SK-N-MC (cell line): ENCODE measurements around the gene KIF18A.

ENCODE experiments used
- DNase-seq: peaks from one replicate; pipeline ENCODE4 v3.0.0-alpha.2; 2011; ENCODE audit warnings: low read depth, low spot score
- H3K27ac ChIP-seq: fragments of 200-600 bp; sonication (generic); 2 replicates; pipeline ENCODE4 v1.5.1; 2016; ENCODE audit warnings: mixed run types
- H3K36me3 ChIP-seq: fragments of 200-600 bp; sonication (generic); 2 replicates; pipeline ENCODE4 v1.6.1; 2017; ENCODE audit warnings: antibody characterized with exemption, low read length, mixed read lengths; ENCODE audit not compliant: insufficient read depth
- H3K4me3 ChIP-seq: fragments of 200-600 bp; sonication (generic); 2 replicates; pipeline ENCODE4 v1.5.1; 2016
- H3K9ac ChIP-seq: fragments of 200-600 bp; sonication (generic); 2 replicates; pipeline ENCODE4 v1.8.0; 2017; ENCODE audit warnings: mixed run types, mixed read lengths; ENCODE audit not compliant: insufficient read length
- H3K9me3 ChIP-seq: fragments of 200-600 bp; sonication (generic); 2 replicates; pipeline ENCODE4 v1.6.1; 2017; ENCODE audit warnings: low read depth, mild to moderate bottlenecking, antibody characterized with exemption, low read length, moderate library complexity, mixed read lengths
- EZH2 ChIP-seq: fragments of 200-600 bp; sonication (generic); IDR thresholded peaks from one replicate; pipeline ENCODE4 v1.6.1; 2017; ENCODE audit warnings: antibody characterized with exemption
- FOXP2 ChIP-seq: optimal IDR thresholded peaks from 2 replicates; pipeline ENCODE3; 2011; ENCODE audit warnings: mild to moderate bottlenecking, moderate library complexity; ENCODE audit not compliant: insufficient read depth; ENCODE audit errors: extremely low read length, control extremely low read depth
- POLR2AphosphoS5 ChIP-seq: IDR thresholded peaks from 2 replicates; pipeline ENCODE4 v1.6.1; 2012; ENCODE audit warnings: mild to moderate bottlenecking, low read depth, low read length, borderline replicate concordance

The KIF18A gene

GRCh38 chr11:28077521-28077920, 30.4 kb downstream of the KIF18A start:
- H3K4me3 ChIP-seq, result no peak overlapping the region
- peaks cover 53% of the 10 kb centered on the region for H3K36me3 ChIP-seq
- no peak overlapping the region for H3K9ac ChIP-seq
- no peak for DNase-seq
- H3K27ac ChIP-seq, result no peak overlapping the region
- TF ChIP-seq EZH2 (no peak), POLR2AphosphoS5 (no peak), FOXP2 (no peak)
- H3K9me3 ChIP-seq, result no peaks in the 10 kb centered on the region

DNA sequence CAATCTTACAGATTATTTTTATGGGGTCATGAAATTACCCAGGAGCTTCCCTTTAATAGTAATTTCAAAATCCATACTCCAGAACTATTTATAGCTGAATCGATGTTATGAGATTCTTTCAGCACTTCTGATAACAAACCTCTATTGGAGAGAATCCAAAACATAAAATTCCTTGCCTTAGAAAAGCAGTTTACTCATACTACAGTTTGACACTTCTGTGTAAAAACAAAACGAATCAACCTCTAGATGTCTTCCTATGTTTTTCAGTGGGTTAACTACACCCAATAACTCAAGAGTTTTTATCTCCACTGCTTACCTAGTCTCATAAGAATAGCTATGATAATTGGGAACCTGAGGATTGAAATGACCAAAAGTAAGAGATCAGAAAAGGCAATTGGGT, 35.6 kb downstream of the KIF18A start:
- H3K9me3 ChIP-seq, result no peaks in the 10 kb centered on the region
- no peak for DNase-seq
- peaks cover 44% of the 10 kb centered on the region for H3K36me3 ChIP-seq
- no peak overlapping the region for H3K9ac ChIP-seq
- TF ChIP-seq EZH2, result no peak
- no peak for TF ChIP-seq POLR2AphosphoS5
- no peak for TF ChIP-seq FOXP2
- no peak overlapping the region for H3K4me3 ChIP-seq
- H3K27ac ChIP-seq, result no peak overlapping the region

GRCh38 chr11:28071305-28071704, 36.7 kb downstream of the KIF18A start:
- no peaks in the 10 kb centered on the region for H3K9me3 ChIP-seq
- DNase-seq, result no peak
- H3K36me3 ChIP-seq, result peaks cover 40% of the 10 kb centered on the region
- no peak for TF ChIP-seq EZH2
- TF ChIP-seq POLR2AphosphoS5, result no peak
- no peak for TF ChIP-seq FOXP2
- no peak overlapping the region for H3K4me3 ChIP-seq
- no peak overlapping the region for H3K9ac ChIP-seq
- H3K27ac ChIP-seq, result no peak overlapping the region

GRCh38 chr11:28058333-28058732, 49.6 kb downstream of the KIF18A start:
- no peak overlapping the region for H3K27ac ChIP-seq
- no peaks in the 10 kb centered on the region for H3K9me3 ChIP-seq
- no peak overlapping the region for H3K4me3 ChIP-seq
- H3K9ac ChIP-seq, result no peak overlapping the region
- peaks cover 57% of the 10 kb centered on the region for H3K36me3 ChIP-seq
- TF ChIP-seq POLR2AphosphoS5, result no peak
- TF ChIP-seq FOXP2, result no peak
- no peak for TF ChIP-seq EZH2
- no peak for DNase-seq

DNA sequence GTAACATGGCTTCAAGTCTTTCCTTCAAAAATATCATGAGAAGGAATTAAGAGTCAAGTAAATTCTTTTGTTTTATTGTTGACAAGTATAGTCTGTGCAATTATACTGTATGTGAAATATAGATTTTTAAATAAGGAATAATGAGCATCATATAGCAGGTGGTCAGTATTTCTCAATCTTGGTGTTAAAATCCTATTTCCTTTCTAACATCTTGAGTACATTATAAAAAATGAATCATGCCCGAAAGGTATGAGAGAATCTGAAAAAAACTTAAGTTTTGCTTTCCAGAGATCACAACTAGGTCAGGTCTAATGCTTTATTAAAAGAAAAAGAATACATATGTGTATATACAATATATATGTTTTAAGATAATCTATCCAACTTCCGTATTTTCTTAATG, 53.1 kb downstream of the KIF18A start:
- no peak for DNase-seq
- no peak for TF ChIP-seq POLR2AphosphoS5
- TF ChIP-seq FOXP2, result no peak
- no peak for TF ChIP-seq EZH2
- Histone ChIP-seq H3K27ac (no peak overlapping the region), H3K4me3 (no peak overlapping the region), H3K36me3 (peaks cover 30% of the 10 kb centered on the region), H3K9me3 (no peaks in the 10 kb centered on the region), H3K9ac (no peak overlapping the region)

DNA sequence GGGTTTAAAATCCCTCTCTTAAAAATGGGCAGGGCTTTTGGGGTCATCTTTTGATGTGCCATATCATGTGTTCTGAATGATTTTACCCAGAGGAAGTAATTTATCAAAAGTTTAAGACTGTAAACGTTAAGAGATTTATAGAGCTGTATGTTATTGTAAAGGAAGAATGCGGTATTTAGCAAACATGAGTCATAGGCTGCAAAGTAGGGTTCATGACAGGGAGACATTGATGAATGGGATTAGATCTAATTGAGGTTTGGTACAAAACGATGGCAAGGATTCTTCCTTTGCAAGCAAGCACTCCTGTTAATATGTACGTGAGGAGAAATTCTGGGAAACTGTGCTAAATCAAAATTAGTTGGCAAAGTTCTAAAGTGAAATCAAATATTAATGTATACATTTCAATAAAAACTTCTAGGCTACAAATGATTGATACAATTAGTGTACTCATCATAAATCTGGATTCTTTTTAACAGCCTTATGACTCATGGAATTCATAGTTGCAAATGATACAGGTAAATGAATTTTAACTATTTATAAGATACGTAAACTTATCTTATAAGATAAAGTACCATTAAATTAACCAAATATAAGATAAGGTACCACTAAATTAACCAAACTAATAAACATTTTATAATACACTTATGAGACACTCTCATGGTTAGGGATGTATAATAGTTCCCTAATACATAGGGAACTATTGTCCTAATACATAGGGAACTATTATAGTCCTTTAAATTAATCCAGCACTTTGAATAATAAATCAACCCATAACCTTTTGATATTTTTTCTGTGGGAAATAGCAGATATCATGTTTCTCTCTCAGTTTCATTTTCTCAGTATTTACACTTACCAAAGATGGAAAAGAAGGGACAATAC, 58.4 kb downstream of the KIF18A start:
- H3K27ac ChIP-seq, result no peak overlapping the region
- DNase-seq, result no peak
- 0 out of 2 replicates have a peak, but pooled peaks cover 7% of the 10 kb centered on the region for H3K36me3 ChIP-seq
- H3K9me3 ChIP-seq, result no peaks in the 10 kb centered on the region
- H3K4me3 ChIP-seq, result no peak overlapping the region
- TF ChIP-seq POLR2AphosphoS5, result no peak
- TF ChIP-seq EZH2, result no peak
- H3K9ac ChIP-seq, result no peak overlapping the region

DNA sequence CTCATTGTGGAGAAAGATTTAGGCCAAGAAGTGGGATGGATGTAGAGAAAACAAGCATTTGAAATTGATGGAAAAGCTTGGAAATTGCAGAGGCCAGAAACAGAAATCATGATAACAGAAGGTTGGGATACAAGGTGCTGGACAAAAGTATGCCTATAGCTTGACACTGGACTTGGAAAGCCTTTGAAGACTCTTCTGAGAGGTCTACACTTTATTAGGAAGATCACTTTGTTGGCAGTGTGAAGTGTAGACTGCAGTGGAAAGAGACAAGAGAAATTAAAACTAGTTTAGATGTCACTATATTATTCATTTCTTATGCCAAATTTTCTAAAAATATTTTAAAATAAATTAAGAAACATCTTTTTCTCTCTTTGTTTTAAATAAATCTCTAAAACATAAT, 59.1 kb downstream of the KIF18A start:
- Histone ChIP-seq H3K9me3 (no peaks in the 10 kb centered on the region), H3K36me3 (0 out of 2 replicates have a peak, but pooled peaks cover 4% of the 10 kb centered on the region), H3K27ac (no peak overlapping the region), H3K4me3 (no peak overlapping the region), H3K9ac (no peak overlapping the region)
- no peak for DNase-seq
- no peak for TF ChIP-seq POLR2AphosphoS5
- no peak for TF ChIP-seq EZH2
- TF ChIP-seq FOXP2, result no peak

DNA sequence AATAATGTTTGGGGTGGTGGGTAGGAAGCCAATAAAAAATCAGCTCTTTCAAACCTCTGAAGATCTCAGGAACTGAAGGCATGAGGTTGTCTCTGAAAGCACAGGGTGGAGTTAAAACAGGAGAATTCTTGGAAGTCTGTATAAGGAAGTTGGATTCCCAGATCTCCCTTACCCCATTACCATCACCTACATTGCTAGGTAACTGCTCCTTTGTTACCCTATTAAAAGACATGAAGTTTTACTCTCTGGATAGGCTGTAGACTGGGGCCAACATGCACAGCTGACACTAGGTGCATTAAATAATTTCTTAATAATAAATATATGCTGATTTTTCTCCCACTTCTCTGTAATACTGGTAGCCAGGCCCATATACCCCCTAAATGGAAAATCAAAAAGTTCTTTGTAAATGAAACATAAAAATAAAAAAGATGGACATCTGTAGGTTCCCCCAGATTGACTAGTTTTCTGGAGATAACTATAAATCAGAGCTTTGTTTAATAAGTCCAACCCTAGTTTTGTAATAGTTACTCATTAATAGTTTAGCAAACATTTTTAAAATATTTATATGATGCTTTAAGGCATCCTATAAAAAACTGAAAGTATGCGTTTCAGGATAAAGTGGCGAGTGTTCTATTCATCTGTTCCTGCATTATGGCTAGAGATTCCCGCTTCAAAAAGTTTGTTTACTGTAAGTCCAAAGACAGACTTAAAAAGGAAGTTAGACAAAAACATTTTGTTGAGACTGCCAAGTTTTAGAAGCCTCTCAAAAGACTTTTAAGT, 63.8 kb downstream of the KIF18A start:
- DNase-seq, result no peak
- TF ChIP-seq EZH2, result no peak
- no peak for TF ChIP-seq FOXP2
- TF ChIP-seq POLR2AphosphoS5, result no peak
- H3K9me3 ChIP-seq, result no peaks in the 10 kb centered on the region
- no peak overlapping the region for H3K27ac ChIP-seq
- no peak overlapping the region for H3K9ac ChIP-seq
- 0 out of 2 replicates have a peak, but pooled peaks cover 4% of the 10 kb centered on the region for H3K36me3 ChIP-seq
- no peak overlapping the region for H3K4me3 ChIP-seq
